ENCODE measurements around the gene MGAM2. TPM values are rescaled to one million over a fixed set of nuclear protein-coding genes. Genes with fewer than 3 reads are reported as not detected.

Gene MGAM2
- total RNA-seq, 1 experiment from 2014 or later, result not detected

GRCh38 chr7:142131439-142132185, 20.1 kb downstream of the MGAM2 start:
- H2AFZ ChIP-seq, result no peak overlapping the region
- TF ChIP-seq EZH2 (IDR thresholded peaks at IDR 0.05; ENCODE audit: low read depth) (no peak), CTCF (conservative IDR thresholded peaks at IDR 0.05) (no peak)
- DNase-seq, result no peak
- H3K4me2 ChIP-seq, result no peak overlapping the region
- H3K79me2 ChIP-seq (ENCODE audit: low read depth), result no peaks in the 10 kb centered on the region
- H4K20me1 ChIP-seq (ENCODE audit: insufficient read depth), result no peaks in the 10 kb centered on the region
- H3K9me2 ChIP-seq (ENCODE audit: insufficient read depth), result no peaks in the 10 kb centered on the region
- H3K4me3 ChIP-seq, result no peak overlapping the region
- no peaks in the 10 kb centered on the region for H3K9me3 ChIP-seq (ENCODE audit: insufficient read depth, low read depth)
- no peaks in the 10 kb centered on the region for H3F3A ChIP-seq (ENCODE audit: insufficient read depth, low read depth)
- intact Hi-C loops (cut with micrococcal nuclease; ENCODE audit: unreplicated experiment), result no loop called here
- no peak overlapping the region for H3K27ac ChIP-seq
- ChIA-PET POLR2A (ENCODE audit: unreplicated experiment) (no interaction called here), CTCF (interaction anchor here (0.6 kb wide), 2 partner anchors 54 to 223 kb away, joined by 3 to 4 read pairs; no protein-coding TSS in a partner anchor)
- no TSS peak for BruUV-seq (replicated peaks)
- H3K27me3 ChIP-seq (ENCODE audit: insufficient read depth, low read depth), result no peaks in the 10 kb centered on the region
- H3K36me3 ChIP-seq (ENCODE audit: low read depth), result no peaks in the 10 kb centered on the region
- no peaks in the 10 kb centered on the region for H3K4me1 ChIP-seq (replicated peaks; ENCODE audit: insufficient read depth)

GRCh38 chr7:142133731-142134148, 22.2 kb downstream of the MGAM2 start:
- H3K4me1 ChIP-seq (replicated peaks; ENCODE audit: insufficient read depth), result no peaks in the 10 kb centered on the region
- no peaks in the 10 kb centered on the region for H3K27me3 ChIP-seq (ENCODE audit: insufficient read depth, low read depth)
- intact Hi-C loops (cut with micrococcal nuclease; ENCODE audit: unreplicated experiment), result no loop called here
- H3K36me3 ChIP-seq (ENCODE audit: low read depth), result no peaks in the 10 kb centered on the region
- BruUV-seq (replicated peaks), result no TSS peak
- no peaks in the 10 kb centered on the region for H4K20me1 ChIP-seq (ENCODE audit: insufficient read depth)
- H3K4me3 ChIP-seq, result no peak overlapping the region
- no peak for DNase-seq
- TF ChIP-seq CTCF (conservative IDR thresholded peaks at IDR 0.05) (no peak), EZH2 (IDR thresholded peaks at IDR 0.05; ENCODE audit: low read depth) (no peak)
- no peaks in the 10 kb centered on the region for H3K79me2 ChIP-seq (ENCODE audit: low read depth)
- ChIA-PET POLR2A (ENCODE audit: unreplicated experiment) (no interaction called here), CTCF (no interaction called here)
- H3F3A ChIP-seq (ENCODE audit: insufficient read depth, low read depth), result no peaks in the 10 kb centered on the region
- H2AFZ ChIP-seq, result no peak overlapping the region
- H3K27ac ChIP-seq, result no peak overlapping the region
- H3K4me2 ChIP-seq, result no peak overlapping the region
- no peaks in the 10 kb centered on the region for H3K9me3 ChIP-seq (ENCODE audit: insufficient read depth, low read depth)
- H3K9me2 ChIP-seq (ENCODE audit: insufficient read depth), result no peaks in the 10 kb centered on the region

GRCh38 chr7:142134909-142135308, 23.4 kb downstream of the MGAM2 start:
- H2AFZ ChIP-seq, result no peak overlapping the region

More at GRCh38 chr7:142134909-142135308, 23.4 kb downstream of the MGAM2 start:
- no peak for TF ChIP-seq CTCF (conservative IDR thresholded peaks at IDR 0.05)
- TF ChIP-seq EZH2 (IDR thresholded peaks at IDR 0.05; ENCODE audit: low read depth), result no peak
- Histone ChIP-seq H3K27ac (no peak overlapping the region), H3K36me3 (ENCODE audit: low read depth) (no peaks in the 10 kb centered on the region), H3K9me3 (ENCODE audit: insufficient read depth, low read depth) (no peaks in the 10 kb centered on the region), H3K4me3 (no peak overlapping the region), H3K4me1 (replicated peaks; ENCODE audit: insufficient read depth) (no peaks in the 10 kb centered on the region), H3K79me2 (ENCODE audit: low read depth) (no peaks in the 10 kb centered on the region), H4K20me1 (ENCODE audit: insufficient read depth) (no peaks in the 10 kb centered on the region), H3K9me2 (ENCODE audit: insufficient read depth) (no peaks in the 10 kb centered on the region), H3F3A (ENCODE audit: insufficient read depth, low read depth) (no peaks in the 10 kb centered on the region), H3K4me2 (no peak overlapping the region), H3K27me3 (ENCODE audit: insufficient read depth, low read depth) (no peaks in the 10 kb centered on the region)
- no TSS peak for BruUV-seq (replicated peaks)
- DNase-seq, result no peak
- CTCF ChIA-PET, result no interaction called here
- POLR2A ChIA-PET (ENCODE audit: unreplicated experiment), result no interaction called here
- intact Hi-C loops (cut with micrococcal nuclease; ENCODE audit: unreplicated experiment), result no loop called here

Measured in PC-9 (cell line).